Measurements from ENCODE around the gene THUMPD2.

GRCh38 chr2:39772812-39773152 lies 6.3 kb downstream of the THUMPD2 start:
- TF ChIP-seq CTCF (IDR thresholded peaks at IDR 0.05) (no peak), ZFX (IDR thresholded peaks at IDR 0.05; ENCODE audit: borderline replicate concordance) (no peak)

All from 22Rv1 (cell line).